ENCODE results near the gene A2M.

A2M gene

GRCh38 chr12:9033265-9033887, 82.3 kb downstream of the A2M start:
- DNase-seq: no peak

GRCh38 chr12:9032202-9032964, 83.3 kb downstream of the A2M start:
- no peak for DNase-seq

- no peak for DNase-seq
Measured at GRCh38 chr12:9030776-9031175, 84.9 kb downstream of the A2M start.

- DNase-seq: peak; percentile 85
Measured at GRCh38 chr12:9027161-9028059, 88.3 kb downstream of the A2M start.

- no peak for DNase-seq
Measured at GRCh38 chr12:9024512-9024911, 91.2 kb downstream of the A2M start.

GRCh38 chr12:9022592-9022991, 93.1 kb downstream of the A2M start:
- no peak for DNase-seq
